VCaP (cell line): ENCODE data around the gene LTB4R.
"Not testable (repeated sequence)": the region's sequence is repeated elsewhere in the genome, so short reads cannot be mapped to it uniquely, and the experiment has no call there.

Experiments
- H3K27ac ChIP-seq: fragments of 450-650 bp; 2 replicates; pipeline ENCODE4 v1.5.1; 2017
- TF ChIP-seq, protein P1 (sequence below): fragments of 450-650 bp; conservative IDR thresholded peaks from 2 replicates; pipeline ENCODE4 v1.5.1; 2017; ENCODE audit warnings: mild to moderate bottlenecking, moderate library complexity

Gene LTB4R

DNA sequence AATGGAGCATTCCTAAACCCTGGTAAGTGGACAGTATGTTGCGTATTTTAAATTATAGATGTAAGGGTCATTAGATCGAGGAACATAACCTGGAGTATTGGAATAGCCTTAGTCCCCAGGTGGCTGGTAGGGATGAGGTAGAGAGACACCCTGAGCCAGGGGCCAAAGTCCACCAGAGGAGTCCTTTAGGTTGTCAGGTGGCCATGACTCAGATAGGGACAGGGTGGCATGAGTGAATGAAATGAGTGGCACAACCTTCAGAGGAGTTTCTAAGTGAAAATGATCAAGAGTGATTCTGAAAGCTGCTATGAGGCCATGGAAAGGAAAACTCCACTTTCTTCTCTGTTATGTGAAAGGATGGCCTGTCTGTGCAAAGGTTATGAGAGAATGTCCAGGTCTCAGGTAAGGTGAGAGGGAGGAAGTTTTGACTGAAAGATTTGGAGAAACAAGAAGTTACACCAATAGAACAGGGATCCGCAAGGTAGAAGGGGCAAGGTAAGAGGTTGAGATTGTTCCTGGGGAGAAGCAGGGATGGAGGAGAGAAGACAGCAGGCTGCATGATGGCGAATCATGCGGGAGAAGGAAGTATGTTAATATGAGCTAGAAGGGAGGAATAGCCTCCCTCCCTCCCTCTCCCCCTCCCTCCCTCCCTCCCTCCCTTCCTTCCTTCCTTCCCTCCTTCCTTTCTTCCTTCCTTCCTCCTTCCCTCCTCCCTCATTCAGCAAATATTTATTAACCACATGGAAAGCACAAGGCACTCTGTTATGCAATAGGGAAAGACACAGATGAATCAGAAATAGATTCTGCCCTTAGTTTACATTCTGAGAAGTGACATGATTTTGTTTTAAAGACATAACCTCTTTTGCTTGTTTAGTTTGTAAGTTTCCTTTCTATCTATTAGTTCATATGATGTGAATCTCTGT, 42.5 kb downstream of the LTB4R start:
- no peak overlapping the region for H3K27ac ChIP-seq

DNA sequence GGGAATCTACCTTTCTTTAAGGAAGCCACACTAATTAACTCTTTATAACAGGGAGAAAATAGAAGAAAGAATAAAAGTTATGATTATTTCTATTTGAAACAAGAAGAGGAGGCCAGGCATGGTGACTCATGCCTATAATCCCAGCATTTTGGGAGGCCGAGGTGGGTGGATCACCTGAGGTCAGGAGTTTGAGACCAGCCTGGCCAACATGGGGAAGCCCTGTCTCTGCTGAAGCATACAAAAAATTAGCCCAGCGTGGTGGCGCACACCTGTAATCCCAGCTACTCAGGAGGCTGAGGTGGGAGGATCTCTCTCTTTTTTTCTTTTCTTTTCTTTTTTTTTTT, 43.2 kb downstream of the LTB4R start:
- not testable (repeated sequence) for H3K27ac ChIP-seq

More for the DNA sequence above, 42.5 kb downstream of the LTB4R start:
- TF ChIP-seq, protein P1, sequence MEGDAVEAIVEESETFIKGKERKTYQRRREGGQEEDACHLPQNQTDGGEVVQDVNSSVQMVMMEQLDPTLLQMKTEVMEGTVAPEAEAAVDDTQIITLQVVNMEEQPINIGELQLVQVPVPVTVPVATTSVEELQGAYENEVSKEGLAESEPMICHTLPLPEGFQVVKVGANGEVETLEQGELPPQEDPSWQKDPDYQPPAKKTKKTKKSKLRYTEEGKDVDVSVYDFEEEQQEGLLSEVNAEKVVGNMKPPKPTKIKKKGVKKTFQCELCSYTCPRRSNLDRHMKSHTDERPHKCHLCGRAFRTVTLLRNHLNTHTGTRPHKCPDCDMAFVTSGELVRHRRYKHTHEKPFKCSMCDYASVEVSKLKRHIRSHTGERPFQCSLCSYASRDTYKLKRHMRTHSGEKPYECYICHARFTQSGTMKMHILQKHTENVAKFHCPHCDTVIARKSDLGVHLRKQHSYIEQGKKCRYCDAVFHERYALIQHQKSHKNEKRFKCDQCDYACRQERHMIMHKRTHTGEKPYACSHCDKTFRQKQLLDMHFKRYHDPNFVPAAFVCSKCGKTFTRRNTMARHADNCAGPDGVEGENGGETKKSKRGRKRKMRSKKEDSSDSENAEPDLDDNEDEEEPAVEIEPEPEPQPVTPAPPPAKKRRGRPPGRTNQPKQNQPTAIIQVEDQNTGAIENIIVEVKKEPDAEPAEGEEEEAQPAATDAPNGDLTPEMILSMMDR, result no peak

DNA sequence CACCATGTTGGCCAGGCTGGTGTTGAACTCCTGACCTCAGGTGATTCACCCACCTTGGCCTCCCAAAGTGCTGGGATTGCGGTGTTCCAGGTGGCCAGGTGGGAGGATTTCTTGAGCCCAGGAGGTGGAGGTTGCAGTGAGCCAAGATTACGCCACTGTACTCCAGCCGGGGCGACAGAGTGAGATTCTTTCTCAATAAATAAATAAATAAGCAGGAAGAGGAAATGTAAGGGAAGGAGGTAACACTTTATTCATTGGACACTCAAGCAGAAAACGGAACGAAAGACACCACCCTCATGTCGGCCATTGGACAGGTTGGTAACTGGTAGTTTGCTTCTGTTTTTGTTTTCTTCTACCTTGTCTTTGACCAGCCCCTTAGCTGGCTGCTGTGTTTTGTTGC, 43.7 kb downstream of the LTB4R start:
- no peak overlapping the region for H3K27ac ChIP-seq
- TF ChIP-seq, protein P1, result no peak

DNA sequence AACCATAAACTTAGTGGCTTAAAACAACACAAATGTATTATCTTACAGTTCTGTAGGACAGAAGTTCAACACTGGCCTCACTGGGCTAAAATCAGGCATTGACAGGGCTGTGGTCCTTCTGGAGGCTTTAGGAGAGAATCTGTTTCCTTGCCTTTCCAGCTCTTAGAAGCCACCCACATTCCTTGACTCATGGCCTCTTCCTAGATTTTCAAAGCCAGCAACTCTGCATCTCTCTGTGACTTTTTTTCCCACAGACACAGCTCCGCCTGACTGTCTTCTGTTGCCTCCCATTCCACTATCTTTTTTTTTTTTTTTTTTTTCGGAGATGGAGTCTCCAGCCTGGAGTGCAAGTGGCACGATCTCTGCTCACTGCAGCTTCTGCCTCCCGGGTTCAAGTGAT, 44.9 kb downstream of the LTB4R start:
- no peak overlapping the region for H3K27ac ChIP-seq
- TF ChIP-seq, protein P1, result no peak

DNA sequence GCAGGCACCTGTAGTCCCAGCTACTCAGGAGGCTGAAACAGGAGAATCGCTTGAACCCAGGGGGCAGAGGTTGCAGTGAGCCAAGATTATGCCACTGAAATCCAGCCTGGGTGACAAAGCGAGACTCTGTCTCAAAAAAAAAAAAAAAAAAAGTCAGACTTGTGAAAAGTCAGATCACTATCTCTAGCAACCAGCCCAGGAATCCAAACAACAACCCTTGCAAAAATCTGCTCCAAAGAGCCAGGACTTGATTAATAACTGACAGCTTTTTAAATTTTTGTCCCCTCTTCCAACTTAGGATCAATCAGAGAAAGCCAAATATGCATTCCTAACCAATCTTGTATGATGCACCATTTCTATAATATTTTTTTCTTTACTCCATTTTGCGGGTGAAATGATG, 49.0 kb downstream of the LTB4R start:
- no peak overlapping the region for H3K27ac ChIP-seq
- TF ChIP-seq, protein P1, result no peak

GRCh38 chr14:24361326-24361725, 50.0 kb downstream of the LTB4R start:
- TF ChIP-seq, protein P1, result no peak
- H3K27ac ChIP-seq, result no peak overlapping the region

DNA sequence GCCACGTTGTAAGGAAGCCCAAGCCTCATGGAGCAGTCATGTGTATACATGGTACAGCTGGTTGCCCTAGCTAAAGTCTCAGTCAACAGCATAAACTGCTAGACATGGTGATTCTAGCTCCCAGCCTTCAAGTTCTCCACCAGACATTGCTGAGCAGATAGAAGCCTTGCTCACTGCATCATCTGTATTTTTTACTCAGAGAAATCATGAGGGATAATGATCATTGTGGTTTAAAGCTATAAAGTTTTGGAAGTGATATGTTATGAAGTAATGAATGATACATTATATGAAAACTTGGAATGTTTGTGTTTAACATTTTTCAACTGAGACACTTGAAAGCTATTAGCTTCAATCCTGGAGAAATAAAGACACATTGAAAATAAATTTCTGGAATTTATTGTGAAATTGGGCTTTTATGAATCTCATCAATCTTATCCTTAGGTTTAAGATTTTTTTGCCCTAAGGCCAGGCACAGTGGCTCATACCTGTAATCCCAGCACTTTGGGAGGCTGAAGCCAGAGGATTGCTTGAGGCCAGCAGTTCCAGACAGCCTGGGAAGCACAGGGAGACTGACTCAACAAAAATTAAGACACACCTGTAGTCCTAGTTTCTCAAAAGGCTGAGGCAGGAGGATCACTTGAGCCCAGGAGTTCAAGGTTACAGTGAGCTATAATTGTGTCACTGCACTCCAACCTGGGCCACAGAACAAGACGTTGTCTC, 51.1 kb downstream of the LTB4R start:
- TF ChIP-seq, protein P1, result no peak
- no peak overlapping the region for H3K27ac ChIP-seq

DNA sequence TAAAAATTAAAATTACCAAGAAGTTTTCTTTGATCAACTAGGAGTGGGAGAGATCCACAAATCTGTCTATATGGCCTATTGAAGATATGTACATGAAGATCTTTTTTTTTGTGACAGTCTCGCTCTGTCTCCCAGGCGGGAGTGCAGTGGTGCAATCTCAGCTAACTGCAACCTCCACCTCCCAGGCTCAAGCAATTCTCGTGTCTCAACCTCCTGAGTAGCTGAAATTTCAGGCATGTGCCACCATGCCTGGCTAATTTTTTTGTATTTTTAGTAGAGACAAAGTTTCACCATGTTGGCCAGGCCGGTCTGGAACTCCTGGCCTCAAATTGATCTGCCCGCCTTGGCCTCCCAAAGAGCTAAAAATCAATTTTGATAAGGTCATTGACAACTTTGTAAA, 52.1 kb downstream of the LTB4R start:
- no peak overlapping the region for H3K27ac ChIP-seq
- TF ChIP-seq, protein P1, result no peak
